LNCAP (cell line): Measurements from ENCODE around the gene FGF14.

Source experiments
- TF ChIP-seq, protein P1 (sequence below): fragments of 450-650 bp; IDR thresholded peaks from 2 replicates; pipeline ENCODE4 v1.5.1; 2017; ENCODE audit warnings: mild to moderate bottlenecking

Gene FGF14

DNA sequence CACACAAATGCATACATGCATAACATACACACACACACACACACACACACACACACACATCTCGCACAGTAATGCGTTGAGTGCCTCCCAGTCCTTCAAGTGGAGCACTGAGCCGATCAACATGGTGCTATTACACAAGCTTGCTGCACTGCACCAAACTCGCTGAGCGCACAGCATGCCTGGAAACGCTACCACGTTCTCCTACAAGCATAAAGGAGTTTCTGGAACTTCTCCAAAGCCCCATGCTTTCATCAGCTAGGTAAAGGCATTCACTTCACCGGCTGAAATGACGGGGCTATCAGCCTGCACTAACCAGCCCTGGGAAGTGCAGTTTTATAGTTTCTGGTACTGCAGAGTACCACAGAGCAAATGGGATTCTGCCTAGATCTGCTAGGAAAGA lies 92.7 kb downstream of the FGF14 start:
- TF ChIP-seq, protein P1, sequence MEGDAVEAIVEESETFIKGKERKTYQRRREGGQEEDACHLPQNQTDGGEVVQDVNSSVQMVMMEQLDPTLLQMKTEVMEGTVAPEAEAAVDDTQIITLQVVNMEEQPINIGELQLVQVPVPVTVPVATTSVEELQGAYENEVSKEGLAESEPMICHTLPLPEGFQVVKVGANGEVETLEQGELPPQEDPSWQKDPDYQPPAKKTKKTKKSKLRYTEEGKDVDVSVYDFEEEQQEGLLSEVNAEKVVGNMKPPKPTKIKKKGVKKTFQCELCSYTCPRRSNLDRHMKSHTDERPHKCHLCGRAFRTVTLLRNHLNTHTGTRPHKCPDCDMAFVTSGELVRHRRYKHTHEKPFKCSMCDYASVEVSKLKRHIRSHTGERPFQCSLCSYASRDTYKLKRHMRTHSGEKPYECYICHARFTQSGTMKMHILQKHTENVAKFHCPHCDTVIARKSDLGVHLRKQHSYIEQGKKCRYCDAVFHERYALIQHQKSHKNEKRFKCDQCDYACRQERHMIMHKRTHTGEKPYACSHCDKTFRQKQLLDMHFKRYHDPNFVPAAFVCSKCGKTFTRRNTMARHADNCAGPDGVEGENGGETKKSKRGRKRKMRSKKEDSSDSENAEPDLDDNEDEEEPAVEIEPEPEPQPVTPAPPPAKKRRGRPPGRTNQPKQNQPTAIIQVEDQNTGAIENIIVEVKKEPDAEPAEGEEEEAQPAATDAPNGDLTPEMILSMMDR, result no peak

GRCh38 chr13:102302534-102302933 lies 99.3 kb downstream of the FGF14 start:
- TF ChIP-seq, protein P1, result no peak

GRCh38 chr13:102300379-102300778 lies 101.5 kb downstream of the FGF14 start:
- TF ChIP-seq, protein P1, result no peak

DNA sequence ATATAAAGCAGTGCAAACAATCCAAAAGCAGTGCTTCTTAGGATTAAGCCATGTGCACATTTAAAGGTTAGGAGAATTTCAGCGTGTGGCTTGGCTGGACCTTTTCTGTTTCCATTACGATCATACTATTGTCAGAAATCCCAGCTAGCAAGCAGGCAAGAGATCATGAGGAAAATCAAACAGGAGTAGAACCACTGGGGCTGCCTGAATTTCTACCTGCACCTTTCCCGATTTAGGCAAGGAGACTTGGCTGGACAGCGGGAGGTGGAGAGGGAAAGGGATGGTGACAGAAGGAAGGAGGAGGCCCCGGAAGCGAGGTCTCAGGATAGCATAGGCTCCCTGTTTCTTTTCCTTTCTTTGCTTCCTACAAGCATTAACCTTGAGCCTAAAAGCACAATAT lies 102.5 kb downstream of the FGF14 start:
- TF ChIP-seq, protein P1, result no peak

- TF ChIP-seq, protein P1, result no peak
These were observed 103.8 kb downstream of the FGF14 start for GRCh38 chr13:102298051-102298450.

DNA sequence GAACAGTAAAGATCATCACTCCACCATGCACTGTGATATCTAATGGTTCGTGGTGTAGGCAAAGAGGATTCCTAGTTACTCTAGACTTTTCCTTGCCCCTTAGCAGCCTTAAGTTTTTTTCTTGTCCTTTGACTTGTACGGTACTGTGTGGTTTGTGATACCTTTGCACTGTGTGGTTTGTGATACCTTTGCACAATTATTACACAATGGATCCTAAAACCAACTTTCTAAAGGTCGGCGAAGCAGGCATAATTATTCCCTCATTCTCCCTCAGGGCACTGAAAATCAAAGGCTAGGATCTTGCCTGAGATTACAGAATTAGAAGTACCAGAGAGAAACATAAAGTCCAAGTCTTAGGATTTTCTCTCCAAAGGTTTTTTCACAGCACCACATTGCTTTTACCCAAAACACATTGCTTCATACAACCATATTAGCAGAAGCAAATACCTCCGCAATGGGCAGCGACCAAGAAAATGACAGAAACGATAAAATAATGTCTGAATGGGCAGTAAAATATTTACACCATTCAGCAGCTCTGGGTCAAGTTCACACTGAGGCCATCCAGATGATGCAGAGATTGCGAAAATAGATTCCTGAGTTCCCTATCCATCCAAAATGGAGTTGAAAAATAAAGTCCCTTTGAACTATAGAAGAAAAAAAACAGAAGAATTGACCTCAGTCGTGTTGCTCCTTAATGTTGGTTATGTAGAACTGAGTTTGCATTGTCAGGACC lies 106.4 kb downstream of the FGF14 start:
- TF ChIP-seq, protein P1, result no peak

DNA sequence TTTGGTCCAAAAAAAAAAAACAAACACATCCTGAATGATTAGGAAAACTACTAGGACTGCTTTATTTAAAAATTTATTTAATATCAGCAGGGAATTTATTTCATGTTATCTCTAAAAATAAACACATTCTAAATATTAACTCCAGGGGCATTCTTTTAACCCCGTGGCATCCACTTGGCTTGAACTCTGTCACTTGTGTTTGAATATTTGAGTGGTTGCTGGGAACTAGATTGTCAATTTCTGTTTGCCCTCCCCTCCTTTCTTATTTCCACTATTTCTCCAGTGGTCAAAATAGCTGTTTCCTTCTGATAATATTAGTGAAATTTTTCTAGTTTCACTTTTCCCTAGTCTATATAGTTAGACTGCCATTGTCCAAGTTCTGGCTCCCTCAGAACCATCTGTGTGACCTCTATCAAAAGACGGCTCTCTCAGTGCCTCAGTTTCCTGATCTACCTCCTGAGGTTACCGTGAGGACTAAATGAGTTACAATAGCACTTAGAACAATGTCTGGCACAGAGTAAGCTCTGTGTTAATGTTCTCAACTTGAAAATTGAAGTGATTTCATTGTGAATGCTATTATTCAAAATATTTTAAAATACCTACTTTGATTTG lies 107.3 kb downstream of the FGF14 start:
- TF ChIP-seq, protein P1, result no peak
